ENCODE data around the gene RAB19.

GRCh38 chr7:140441519-140441918 is 37.7 kb downstream of the RAB19 start:
- TF ChIP-seq CTCF (conservative IDR thresholded peaks at IDR 0.05; ENCODE audit: low read depth, low read length) = no peak
- no peak for TF ChIP-seq EZH2 (IDR thresholded peaks at IDR 0.05; ENCODE audit: borderline replicate concordance, low read depth, low read length, poor library complexity, severe bottlenecking)
